Uterus (tissue), 4 donors: ENCODE data around the gene TRIM33. TPM values are rescaled to one million over a fixed set of nuclear protein-coding genes. Genes with fewer than 3 reads are reported as not detected.
"Not testable (repeated sequence)": the region's sequence is repeated elsewhere in the genome, so short reads cannot be mapped to it uniquely, and the experiment has no call there.

ENCODE experiments used
- DNase-seq, 2 donors: peaks; one replicate each; pipeline ENCODE4 v3.0.0-alpha.2; 2019 to 2020
- H3K27ac ChIP-seq, 2 donors: fragments of 200-600 bp; sonication (generic); 1 replicate in 1 of 2; 2 replicates in 1 of 2; pipeline ENCODE4 v1.5.1; 2016 to 2018
- H3K27me3 ChIP-seq, 2 donors: fragments of 200-600 bp; sonication (generic); one replicate each; pipeline ENCODE4 v1.5.1; 2018 to 2019; ENCODE audit warnings: control low read depth in 1 of 2
- H3K36me3 ChIP-seq, 2 donors: fragments of 200-600 bp; sonication (generic); one replicate each; pipeline ENCODE4 v1.5.1; 2019; ENCODE audit warnings: control low read depth in 1 of 2
- H3K4me1 ChIP-seq, 2 donors: fragments of 200-600 bp; sonication (generic); one replicate each; pipeline ENCODE4 v1.5.1; 2018 to 2019; ENCODE audit warnings: control low read depth in 1 of 2
- H3K4me3 ChIP-seq, 2 donors: fragments of 200-600 bp; sonication (generic); 1 replicate in 1 of 2; 2 replicates in 1 of 2; pipeline ENCODE4 v1.5.1; 2018 to 2019; ENCODE audit warnings: mild to moderate bottlenecking in 1 of 2
- H3K9me3 ChIP-seq, 2 donors: fragments of 200-600 bp; sonication (generic); one replicate each; pipeline ENCODE4 v1.5.1; 2019; ENCODE audit warnings: control low read depth in 1 of 2
- CTCF ChIP-seq, 4 experiments: fragments of 200-600 bp in 2 of 4; fragments of 450-650 bp in 2 of 4; sonication (generic) in 2 of 4; IDR thresholded peaks; one replicate each; pipeline ENCODE4 v1.5.1; 2016 to 2019; ENCODE audit warnings: antibody characterized with exemption in 4 of 4, mild to moderate bottlenecking in 2 of 4, moderate library complexity in 1 of 4
- POLR2A ChIP-seq, 2 donors: fragments of 450-650 bp; IDR thresholded peaks; one replicate each; pipeline ENCODE4 v1.6.1; 2016; ENCODE audit warnings: antibody characterized with exemption in 2 of 2, mild to moderate bottlenecking in 1 of 2, moderate library complexity in 1 of 2
- intact Hi-C: fragments of 100-400 bp; cut with DNase I; formaldehyde crosslinking; loops from one replicate; pipeline ENCODE4 v1.15.1; 2023; ENCODE audit warnings: low total_unique reads
- total RNA-seq, 4 donors: library from RNA; depleted of rRNA in 3 of 4; stranded (reverse); fragments of >200 nt in 3 of 4; gene quantifications; one replicate each; pipeline versions ENCODE4 v1.1.0 to v1.2.4, GENCODE V29; 2014 to 2023
- donor health status: DM: yes; HTN: yes; CAD: no.

Gene TRIM33
- total RNA-seq, 4 donors from 2014 or later: 23.6 to 73.7 (median 50.8) TPM

GRCh38 chr1:114395863-114396262 lies 115.1 kb downstream of the TRIM33 start:
- Histone ChIP-seq H3K4me1 (no peaks in the 10 kb centered on the region), H3K27ac (no peak overlapping the region), H3K36me3 (no peaks in the 10 kb centered on the region), H3K9me3 (no peaks in the 10 kb centered on the region), H3K27me3 (no peaks in the 10 kb centered on the region), H3K4me3 (no peak overlapping the region)
- intact Hi-C loops: no loop called here
- TF ChIP-seq POLR2A (IDR thresholded peaks at IDR 0.05): no peak
- no peak for TF ChIP-seq CTCF (IDR thresholded peaks at IDR 0.05)
- DNase-seq: no peak

- no peak for DNase-seq
- intact Hi-C loops: no loop called here
- H3K9me3 ChIP-seq: no peaks in the 10 kb centered on the region
Measured at GRCh38 chr1:114390960-114391359, 120.0 kb downstream of the TRIM33 start.

GRCh38 chr1:114390361-114390760 lies 120.6 kb downstream of the TRIM33 start:
- TF ChIP-seq CTCF (IDR thresholded peaks at IDR 0.05) (no peak), POLR2A (IDR thresholded peaks at IDR 0.05) (no peak)
- no peak for DNase-seq
- Histone ChIP-seq H3K36me3 (no peaks in the 10 kb centered on the region), H3K27me3 (no peaks in the 10 kb centered on the region), H3K27ac (no peak overlapping the region), H3K4me3 (no peak overlapping the region), H3K9me3 (no peaks in the 10 kb centered on the region), H3K4me1 (no peaks in the 10 kb centered on the region)
- intact Hi-C loops: no loop called here

More at GRCh38 chr1:114390960-114391359, 120.0 kb downstream of the TRIM33 start:
- Histone ChIP-seq H3K36me3 (no peaks in the 10 kb centered on the region), H3K4me3 (no peak overlapping the region), H3K27ac (no peak overlapping the region), H3K4me1 (no peaks in the 10 kb centered on the region), H3K27me3 (no peaks in the 10 kb centered on the region)
- no peak for TF ChIP-seq CTCF (IDR thresholded peaks at IDR 0.05)
- TF ChIP-seq POLR2A (IDR thresholded peaks at IDR 0.05): no peak

- H3K27me3 ChIP-seq: no peaks in the 10 kb centered on the region
- intact Hi-C loops: no loop called here
- H3K36me3 ChIP-seq: no peaks in the 10 kb centered on the region
- DNase-seq: no peak
- H3K27ac ChIP-seq: no peak overlapping the region
- no peaks in the 10 kb centered on the region for H3K4me1 ChIP-seq
- H3K4me3 ChIP-seq: no peak overlapping the region
- TF ChIP-seq POLR2A (IDR thresholded peaks at IDR 0.05) (no peak), CTCF (IDR thresholded peaks at IDR 0.05) (no peak)
- no peaks in the 10 kb centered on the region for H3K9me3 ChIP-seq
Measured at GRCh38 chr1:114388432-114389003, 122.5 kb downstream of the TRIM33 start.

GRCh38 chr1:114387585-114387984 lies 123.4 kb downstream of the TRIM33 start:
- H3K27me3 ChIP-seq, DNase-seq, H3K9me3 ChIP-seq, intact Hi-C loops, H3K4me3 ChIP-seq, H3K4me1 ChIP-seq, H3K36me3 ChIP-seq, H3K27ac ChIP-seq: not testable (repeated sequence)

- Histone ChIP-seq H3K36me3 (no peaks in the 10 kb centered on the region), H3K27me3 (no peaks in the 10 kb centered on the region), H3K4me3 (no peak overlapping the region), H3K9me3 (no peaks in the 10 kb centered on the region), H3K27ac (no peak overlapping the region), H3K4me1 (no peaks in the 10 kb centered on the region)
- no peak for DNase-seq
- intact Hi-C loops: no loop called here
- TF ChIP-seq POLR2A (IDR thresholded peaks at IDR 0.05): no peak
- no peak for TF ChIP-seq CTCF (IDR thresholded peaks at IDR 0.05)
Measured at GRCh38 chr1:114387010-114387360, 124.0 kb downstream of the TRIM33 start.
